ENCODE data around the gene SYNE2.

DNA sequence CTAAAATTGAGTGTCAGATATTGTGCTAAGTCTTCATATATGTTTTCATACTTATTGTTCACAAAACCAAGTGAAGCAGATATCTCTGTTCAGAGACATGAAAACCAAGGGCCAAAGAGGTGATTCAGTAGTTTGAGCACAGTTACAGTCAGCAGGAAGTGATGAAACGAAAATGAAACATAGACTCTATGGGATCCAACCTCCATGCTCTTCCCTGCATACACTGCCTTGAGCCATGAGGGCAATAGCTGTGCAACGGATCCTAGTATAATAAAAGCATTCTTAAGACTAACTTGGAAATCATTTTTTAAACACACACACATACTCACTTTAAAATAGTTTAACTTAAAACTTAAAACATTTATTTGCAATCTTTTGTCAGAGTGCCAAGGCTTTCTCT, 413.4 kb downstream of the SYNE2 start:
- TF ChIP-seq, protein P1, sequence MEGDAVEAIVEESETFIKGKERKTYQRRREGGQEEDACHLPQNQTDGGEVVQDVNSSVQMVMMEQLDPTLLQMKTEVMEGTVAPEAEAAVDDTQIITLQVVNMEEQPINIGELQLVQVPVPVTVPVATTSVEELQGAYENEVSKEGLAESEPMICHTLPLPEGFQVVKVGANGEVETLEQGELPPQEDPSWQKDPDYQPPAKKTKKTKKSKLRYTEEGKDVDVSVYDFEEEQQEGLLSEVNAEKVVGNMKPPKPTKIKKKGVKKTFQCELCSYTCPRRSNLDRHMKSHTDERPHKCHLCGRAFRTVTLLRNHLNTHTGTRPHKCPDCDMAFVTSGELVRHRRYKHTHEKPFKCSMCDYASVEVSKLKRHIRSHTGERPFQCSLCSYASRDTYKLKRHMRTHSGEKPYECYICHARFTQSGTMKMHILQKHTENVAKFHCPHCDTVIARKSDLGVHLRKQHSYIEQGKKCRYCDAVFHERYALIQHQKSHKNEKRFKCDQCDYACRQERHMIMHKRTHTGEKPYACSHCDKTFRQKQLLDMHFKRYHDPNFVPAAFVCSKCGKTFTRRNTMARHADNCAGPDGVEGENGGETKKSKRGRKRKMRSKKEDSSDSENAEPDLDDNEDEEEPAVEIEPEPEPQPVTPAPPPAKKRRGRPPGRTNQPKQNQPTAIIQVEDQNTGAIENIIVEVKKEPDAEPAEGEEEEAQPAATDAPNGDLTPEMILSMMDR (IDR thresholded peaks at IDR 0.05; ENCODE audit: extremely low read depth in 1 of 2, insufficient read depth in 1 of 2, low read depth in 1 of 2, low read length in 2 of 2) = no peak
- TF ChIP-seq POLR2A (IDR thresholded peaks at IDR 0.05; ENCODE audit: low read depth, low read length) (no peak), JUN (IDR thresholded peaks at IDR 0.05; ENCODE audit: borderline replicate concordance, insufficient read depth, insufficient read length, low read depth) (no peak), EZH2 (IDR thresholded peaks at IDR 0.05; ENCODE audit: borderline replicate concordance, low read depth, low read length, severe bottlenecking) (no peak), POLR2AphosphoS5 (IDR thresholded peaks at IDR 0.05; ENCODE audit: insufficient read depth, low read depth, low read length) (no peak), FOS (IDR thresholded peaks at IDR 0.05; ENCODE audit: borderline replicate concordance, insufficient read depth, low read length) (no peak), GATA2 (IDR thresholded peaks at IDR 0.05; ENCODE audit: insufficient read depth, insufficient read length, low read depth, low read length) (no peak)
- TF ChIP-seq, protein P2, sequence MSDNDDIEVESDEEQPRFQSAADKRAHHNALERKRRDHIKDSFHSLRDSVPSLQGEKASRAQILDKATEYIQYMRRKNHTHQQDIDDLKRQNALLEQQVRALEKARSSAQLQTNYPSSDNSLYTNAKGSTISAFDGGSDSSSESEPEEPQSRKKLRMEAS (IDR thresholded peaks at IDR 0.05; ENCODE audit: insufficient read depth, insufficient read length) = no peak

All from endothelial cell of umbilical vein (primary cell).